SH-SY5Y (cell line): ENCODE measurements around the gene ZNF280D.

Experiments used
- GATA2 ChIP-seq: IDR thresholded peaks from 2 replicates; pipeline ENCODE4 v1.6.1; 2011; ENCODE audit warnings: mild to moderate bottlenecking, low read depth, low read length
- GATA3 ChIP-seq: IDR thresholded peaks from 2 replicates; pipeline ENCODE4 v1.6.1; 2011; ENCODE audit warnings: low read depth, mild to moderate bottlenecking, low read length, moderate library complexity

DNA sequence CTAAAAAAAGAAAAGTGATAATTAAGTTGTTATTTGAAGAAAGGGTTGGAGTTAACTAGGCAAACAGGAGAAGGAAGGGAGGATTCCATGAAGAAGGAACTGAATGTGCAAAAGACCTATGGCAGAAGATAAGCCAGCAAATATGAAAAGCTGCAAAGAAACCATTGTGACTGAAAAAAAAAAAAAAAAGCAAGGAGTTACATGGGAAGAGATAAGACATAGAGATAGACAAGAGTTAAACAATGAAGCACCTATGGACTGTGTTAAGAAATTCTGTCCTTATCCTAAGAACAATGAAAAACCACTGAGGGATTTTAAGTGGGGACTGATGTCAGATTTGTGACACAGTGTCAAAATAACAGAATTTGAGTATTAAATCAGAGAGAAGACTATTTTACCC lies 17.0 kb downstream of the ZNF280D start:
- TF ChIP-seq GATA2 (no peak), GATA3 (no peak)
